HG03060 (cell line): Measurements from ENCODE around the gene PACS2.
"Not testable (repeated sequence)": the region's sequence is repeated elsewhere in the genome, so short reads cannot be mapped to it uniquely, and the experiment has no call there.

ENCODE experiments used
- ATAC-seq: cut with Tn5 transposase; IDR thresholded peaks from one replicate; pipeline ENCODE4 v1.9.1; 2021; ENCODE audit warnings: low read depth, moderate number of reproducible peaks; ENCODE audit not compliant: unreplicated experiment

PACS2 gene

DNA sequence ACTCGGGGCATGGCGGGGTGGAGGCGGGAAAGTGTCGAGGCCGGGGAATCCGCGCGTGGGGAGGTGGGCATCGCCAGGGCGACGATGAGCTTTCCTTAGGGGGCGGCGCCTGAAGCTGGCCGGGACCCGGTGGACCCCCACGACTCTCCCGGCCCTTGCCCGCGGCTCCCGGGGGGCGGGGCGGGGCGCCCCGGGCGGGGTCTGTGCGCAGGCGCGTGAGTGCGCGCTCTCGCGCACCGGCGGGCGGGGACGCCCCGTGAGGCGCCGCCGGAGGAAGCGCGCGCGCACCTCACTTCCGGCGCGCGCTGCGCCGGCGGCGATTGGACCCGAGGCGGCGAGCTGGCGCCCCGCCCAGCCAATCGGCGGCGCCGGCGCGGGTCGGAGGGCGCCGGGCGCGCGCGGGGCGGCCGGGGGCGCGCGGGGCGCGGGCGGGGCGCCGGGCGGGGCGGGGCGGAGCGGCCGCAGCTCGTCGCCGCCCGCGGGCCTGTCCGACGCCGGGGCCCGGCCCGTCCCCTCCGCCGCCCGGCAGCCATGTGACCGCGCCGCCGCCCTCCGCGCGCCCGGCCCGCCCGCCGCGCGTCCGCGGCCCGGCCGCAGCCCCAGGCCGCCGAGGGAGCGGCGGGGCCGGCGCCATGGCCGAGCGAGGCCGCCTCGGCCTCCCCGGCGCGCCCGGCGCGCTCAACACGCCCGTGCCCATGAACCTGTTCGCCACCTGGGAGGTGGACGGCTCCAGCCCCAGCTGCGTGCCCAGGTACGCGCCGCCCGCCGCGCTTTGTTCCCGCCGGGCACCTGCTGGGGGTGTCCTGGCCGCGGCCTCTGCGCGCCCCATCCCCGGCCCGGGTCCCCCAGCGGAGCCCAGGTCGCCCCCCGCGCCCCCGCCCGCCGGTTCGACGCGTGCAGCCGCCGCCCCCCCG lies at the start of gene PACS2:
TSS of gene PACS2 (plus strand) at position 462 of the 914 bp plus-strand sequence. CDS start at position 633, 171 bp downstream.
- ATAC-seq, result no peak

- no peak for ATAC-seq
Observed at GRCh38 chr14:105267820-105268548, 46.6 kb upstream of the PACS2 start.

- ATAC-seq, result no peak
Observed at GRCh38 chr14:105268736-105269354, 45.7 kb upstream of the PACS2 start.

DNA sequence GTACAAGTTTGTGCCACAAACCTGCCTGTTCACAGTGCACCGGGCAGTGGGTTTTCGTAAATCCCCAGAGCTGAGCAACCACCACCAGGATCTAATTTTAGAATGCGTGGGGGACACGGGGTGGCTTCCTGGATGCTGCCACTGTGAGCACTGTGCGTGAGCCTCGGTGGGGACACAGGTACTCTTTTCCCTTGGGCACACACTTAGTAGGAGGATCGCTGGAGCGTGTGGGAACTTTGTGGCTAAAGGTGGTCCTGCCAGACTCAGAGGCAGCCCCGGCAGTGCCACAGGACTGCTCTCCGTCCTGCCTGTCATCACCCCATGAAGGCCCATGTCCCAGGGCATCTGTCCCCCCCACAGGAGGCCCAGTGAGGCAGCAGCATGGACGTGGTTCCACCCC lies 45.1 kb upstream of the PACS2 start:
- no peak for ATAC-seq

- ATAC-seq, result no peak
Observed at GRCh38 chr14:105271224-105271890, 43.2 kb upstream of the PACS2 start.

GRCh38 chr14:105272623-105273022 lies 41.9 kb upstream of the PACS2 start:
- no peak for ATAC-seq

GRCh38 chr14:105273062-105273461 lies 41.5 kb upstream of the PACS2 start:
- no peak for ATAC-seq

DNA sequence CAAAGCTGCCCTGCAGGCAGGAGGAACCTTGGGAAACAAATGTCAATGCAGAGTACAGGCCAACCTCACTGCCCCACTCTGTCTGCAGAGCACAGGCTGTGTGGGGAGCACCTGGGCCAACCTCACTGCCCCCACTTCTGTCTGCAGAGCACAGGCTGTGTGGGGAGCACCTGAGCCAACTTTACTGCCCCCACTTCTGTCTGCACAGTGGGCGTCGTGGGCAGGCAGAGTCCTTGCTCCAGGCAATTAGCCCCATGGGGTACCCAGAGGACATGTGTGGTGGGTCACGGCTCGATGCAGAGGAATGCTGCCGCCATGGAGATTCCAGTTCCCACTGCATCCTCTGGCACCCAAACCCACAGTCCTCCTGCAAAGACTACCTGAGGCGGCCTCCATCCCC lies 39.9 kb upstream of the PACS2 start:
- no peak for ATAC-seq

- ATAC-seq, result no peak
Observed at GRCh38 chr14:105275267-105275946, 39.1 kb upstream of the PACS2 start.

GRCh38 chr14:105277448-105277847 lies 37.1 kb upstream of the PACS2 start:
- not testable (repeated sequence) for ATAC-seq

- no peak for ATAC-seq
Observed at GRCh38 chr14:105279642-105280361, 34.7 kb upstream of the PACS2 start.

GRCh38 chr14:105280525-105280924 lies 34.0 kb upstream of the PACS2 start:
- ATAC-seq, result no peak

DNA sequence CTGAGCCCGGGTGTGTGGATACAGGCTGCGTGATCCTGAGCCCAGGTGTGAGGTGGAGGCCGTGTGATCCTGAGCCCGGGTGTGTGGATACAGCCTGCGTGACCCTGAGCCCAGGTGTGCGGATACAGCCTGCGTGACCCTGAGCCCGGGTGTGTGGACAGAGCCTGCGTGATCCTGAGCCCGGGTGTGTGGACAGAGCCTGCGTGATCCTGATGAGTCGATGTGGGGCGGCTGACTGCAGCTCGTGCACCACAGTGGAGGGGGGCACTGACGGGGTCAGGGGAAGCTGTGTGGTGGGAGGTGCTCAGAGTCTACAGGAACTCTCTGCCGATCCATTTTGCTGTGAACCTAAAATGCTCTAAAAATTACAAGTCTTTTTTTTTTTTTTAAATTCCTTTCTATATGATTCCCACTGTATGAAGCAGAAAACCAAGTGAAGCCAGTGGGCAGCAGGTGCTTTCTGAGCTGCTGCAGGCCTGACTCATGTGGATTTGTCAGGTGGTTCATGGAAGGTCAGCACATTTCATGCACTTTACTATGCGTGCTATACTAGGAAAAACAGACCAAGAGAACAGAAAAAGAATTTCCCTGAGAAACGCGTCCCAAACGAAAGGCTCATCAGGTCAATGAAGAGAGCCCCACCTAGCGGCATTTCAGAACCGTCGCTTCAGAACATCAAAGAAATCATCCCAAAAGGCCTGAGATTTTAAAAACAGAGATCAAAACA lies 33.0 kb upstream of the PACS2 start:
- no peak for ATAC-seq

DNA sequence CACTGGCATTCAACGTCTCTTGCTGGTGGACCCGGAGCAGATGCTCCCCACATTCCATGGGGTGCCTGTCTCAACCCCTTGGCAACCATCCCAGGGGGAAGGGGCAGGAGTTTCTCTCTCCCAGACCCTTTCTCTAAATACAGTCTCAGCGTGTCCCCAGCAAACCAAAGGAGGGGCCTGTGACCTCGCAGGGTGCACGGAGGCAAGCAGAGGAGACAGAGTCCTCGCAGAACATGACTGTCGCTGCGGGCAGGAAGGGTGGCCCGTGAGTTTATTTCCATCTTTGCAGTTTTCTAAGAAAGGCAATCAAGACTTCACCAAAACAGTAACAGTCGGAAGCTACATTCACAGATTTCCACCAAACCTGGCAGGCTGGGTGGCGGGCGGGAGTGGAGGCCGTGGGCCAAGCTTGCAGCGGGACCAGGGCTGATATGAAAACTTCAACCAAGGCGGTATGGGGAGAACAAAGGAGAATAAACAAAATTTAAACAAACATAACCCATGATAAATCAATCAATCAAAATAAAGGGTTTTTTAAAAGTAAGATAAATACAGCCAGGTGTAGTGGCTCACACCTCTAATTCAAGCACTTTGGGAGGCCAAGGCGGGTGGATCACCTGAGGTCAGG lies 32.3 kb upstream of the PACS2 start:
- no peak for ATAC-seq

GRCh38 chr14:105283028-105283427 lies 31.5 kb upstream of the PACS2 start:
- no peak for ATAC-seq

- no peak for ATAC-seq
Observed at GRCh38 chr14:105283899-105284298, 30.6 kb upstream of the PACS2 start.

DNA sequence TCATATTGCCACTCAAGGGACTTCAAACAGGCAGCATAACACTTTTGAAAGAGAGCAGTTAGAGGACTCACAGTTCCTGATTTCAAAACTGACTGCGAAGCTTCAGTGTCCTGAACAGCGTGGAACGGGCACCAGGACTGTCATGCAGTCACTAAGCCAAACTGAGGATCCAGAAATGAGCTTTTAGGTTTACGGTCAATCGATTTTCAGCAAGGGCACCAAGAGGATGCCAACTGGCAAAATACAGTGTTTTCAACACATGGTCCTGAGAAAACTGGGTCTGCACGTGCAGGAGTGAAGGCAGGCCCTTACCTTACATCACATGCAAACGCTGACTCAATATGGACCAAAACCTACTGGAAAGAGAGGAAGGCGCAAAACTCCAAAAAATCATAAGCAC lies 29.4 kb upstream of the PACS2 start:
- ATAC-seq, result no peak

- ATAC-seq, result no peak
Observed at GRCh38 chr14:105286759-105287144, 27.8 kb upstream of the PACS2 start.
